HepG2 (cell line): ENCODE data around the gene QRICH2. TPM values are rescaled to one million over a fixed set of nuclear protein-coding genes. Genes with fewer than 3 reads are reported as not detected.

ENCODE experiments used
- JDP2 ChIP-seq: sonication (generic); formaldehyde crosslinking; IDR thresholded peaks from 2 replicates; pipeline ENCODE4 v1.8.1; 2022; ENCODE audit warnings: missing genetic modification reagents, borderline replicate concordance
- KIAA2018 ChIP-seq: sonication (generic); formaldehyde crosslinking; IDR thresholded peaks from 2 replicates; pipeline ENCODE4 v1.5.0; 2020; ENCODE audit warnings: mild to moderate bottlenecking, missing genetic modification reagents, borderline replicate concordance
- MXD1 ChIP-seq: sonication (generic); formaldehyde crosslinking; IDR thresholded peaks from 2 replicates; pipeline ENCODE4 v1.4.0; 2020; ENCODE audit warnings: mild to moderate bottlenecking, missing genetic modification reagents
- MZF1 ChIP-seq: sonication (generic); formaldehyde crosslinking; IDR thresholded peaks from 2 replicates; pipeline ENCODE4 v1.8.1; 2023; ENCODE audit warnings: mild to moderate bottlenecking, missing genetic modification reagents, borderline replicate concordance
- NCOA5 ChIP-seq: sonication (generic); formaldehyde crosslinking; IDR thresholded peaks from 2 replicates; pipeline ENCODE4 v1.4.0; 2020; ENCODE audit warnings: missing genetic modification reagents
- NFAT5 ChIP-seq: sonication (generic); formaldehyde crosslinking; IDR thresholded peaks from 2 replicates; pipeline ENCODE4 v1.4.0; 2020; ENCODE audit warnings: missing genetic modification reagents
- NONO ChIP-seq, 2 experiments: fragments of 450-650 bp in 1 of 2; sonication (generic) in 1 of 2; formaldehyde crosslinking in 1 of 2; IDR thresholded peaks in 1 of 2; conservative IDR thresholded peaks in 1 of 2; 2 replicates each; pipeline versions ENCODE4 v1.6.1 to v1.8.0; 2017 to 2022; ENCODE audit warnings: mild to moderate bottlenecking in 1 of 2, missing genetic modification reagents in 1 of 2, moderate library complexity in 1 of 2
- PHF5A ChIP-seq: IDR thresholded peaks from one replicate; pipeline ENCODE4 v1.6.1; 2018; ENCODE audit warnings: low read depth, missing genetic modification reagents; ENCODE audit not compliant: unreplicated experiment
- ZFP36L2 ChIP-seq: sonication (generic); formaldehyde crosslinking; IDR thresholded peaks from 2 replicates; pipeline ENCODE4 v1.4.0; 2020; ENCODE audit warnings: missing genetic modification reagents
- ZNF180 ChIP-seq: sonication (generic); formaldehyde crosslinking; IDR thresholded peaks from 2 replicates; pipeline ENCODE4 v1.4.0; 2020; ENCODE audit warnings: low read depth, missing genetic modification reagents, borderline replicate concordance
- ZNF513 ChIP-seq: sonication (generic); formaldehyde crosslinking; conservative IDR thresholded peaks from 2 replicates; pipeline ENCODE4 v1.5.0; 2020; ENCODE audit warnings: missing genetic modification reagents
- ZNF720 ChIP-seq: sonication (generic); formaldehyde crosslinking; IDR thresholded peaks from 2 replicates; pipeline ENCODE4 v1.4.0; 2020; ENCODE audit warnings: missing genetic modification reagents
- ZNF746 ChIP-seq: sonication (generic); formaldehyde crosslinking; IDR thresholded peaks from 2 replicates; pipeline ENCODE4 v1.8.0; 2022; ENCODE audit warnings: mild to moderate bottlenecking, missing genetic modification reagents
- ZSCAN20 ChIP-seq: sonication (generic); formaldehyde crosslinking; IDR thresholded peaks from 2 replicates; pipeline ENCODE4 v1.4.0; 2020; ENCODE audit warnings: missing genetic modification reagents, mild to moderate bottlenecking, borderline replicate concordance
- polyA plus RNA-seq, 8 experiments: library from polyadenylated mRNA; depleted of rRNA in 3 of 8; stranded (reverse) in 7 of 8; unstranded in 1 of 8; fragments of >200 nt; fragmentation: Illumina TruSeq in 4 of 8; extraction: Trizol in 4 of 8; gene quantifications; 2 replicates each; pipeline versions ENCODE4 v1.2.1 to v1.2.3, GENCODE V29; 2011 to 2016; ENCODE audit warnings: low read depth in 4 of 8, missing spikeins in 1 of 8, mixed read lengths in 1 of 8; ENCODE audit not compliant: insufficient read depth in 1 of 8
- total RNA-seq, 5 experiments: library from RNA; depleted of rRNA; stranded (reverse); fragments of >200 nt; fragmentation: Illumina TruSeq; extraction: Trizol; gene quantifications; 2 replicates each; pipeline ENCODE4 v1.2.3, GENCODE V29; 2016; ENCODE audit warnings: low read depth in 1 of 5

QRICH2 gene
- total and polyA plus RNA-seq, 2 of the 13 experiments (the other 11 are each of a cell fraction or from before 2014, with no cell fraction given): 3.7 to 5.7 TPM

- no peak for TF ChIP-seq NFAT5
- no peak for TF ChIP-seq MZF1 (CRISPR knock-in tag)
- TF ChIP-seq JDP2: no peak
- TF ChIP-seq PHF5A: no peak
- TF ChIP-seq ZFP36L2: no peak
- no peak for TF ChIP-seq NONO (IDR thresholded peaks at IDR 0.05)
- no peak for TF ChIP-seq NONO (CRISPR knock-in tag; conservative IDR thresholded peaks at IDR 0.05)
- no peak for TF ChIP-seq ZNF746 (CRISPR knock-in tag)
- no peak for TF ChIP-seq ZNF513
- no peak for TF ChIP-seq ZNF720 (CRISPR knock-in tag)
- TF ChIP-seq KIAA2018: no peak
- no peak for TF ChIP-seq ZSCAN20 (CRISPR knock-in tag)
- no peak for TF ChIP-seq MXD1 (CRISPR knock-in tag)
- no peak for TF ChIP-seq ZNF180 (CRISPR knock-in tag)
- no peak for TF ChIP-seq NCOA5 (CRISPR knock-in tag)
Observed at GRCh38 chr17:76345377-76345974, 37.4 kb upstream of the QRICH2 start (continued).
